Subcutaneous adipose tissue (tissue), 4 donors: Measurements from ENCODE around the gene HIGD1A. TPM values are rescaled to one million over a fixed set of nuclear protein-coding genes. Genes with fewer than 3 reads are reported as not detected.

ENCODE experiments used
- CTCF ChIP-seq: fragments of 450-650 bp; IDR thresholded peaks from one replicate; pipeline ENCODE4 v1.5.1; 2016; ENCODE audit warnings: low read depth, mild to moderate bottlenecking, control low read depth, antibody characterized with exemption, moderate library complexity
- total RNA-seq, 4 donors: library from RNA; depleted of rRNA; stranded (reverse); fragments of >200 nt; gene quantifications; one replicate each; pipeline ENCODE4 v1.1.0, GENCODE V29; 2016

Gene HIGD1A
- total RNA-seq, 4 donors from 2014 or later: 115 to 236 (median 161) TPM

- TF ChIP-seq CTCF: no peak
These were observed 730 bp downstream of the HIGD1A start for GRCh38 chr3:42803414-42804105.

GRCh38 chr3:42802876-42803413 lies 1.3 kb downstream of the HIGD1A start:
- no peak for TF ChIP-seq CTCF

GRCh38 chr3:42801784-42802183 lies 2.5 kb downstream of the HIGD1A start:
- TF ChIP-seq CTCF: no peak

GRCh38 chr3:42801048-42801620 lies 3.2 kb downstream of the HIGD1A start:
- no peak for TF ChIP-seq CTCF

DNA sequence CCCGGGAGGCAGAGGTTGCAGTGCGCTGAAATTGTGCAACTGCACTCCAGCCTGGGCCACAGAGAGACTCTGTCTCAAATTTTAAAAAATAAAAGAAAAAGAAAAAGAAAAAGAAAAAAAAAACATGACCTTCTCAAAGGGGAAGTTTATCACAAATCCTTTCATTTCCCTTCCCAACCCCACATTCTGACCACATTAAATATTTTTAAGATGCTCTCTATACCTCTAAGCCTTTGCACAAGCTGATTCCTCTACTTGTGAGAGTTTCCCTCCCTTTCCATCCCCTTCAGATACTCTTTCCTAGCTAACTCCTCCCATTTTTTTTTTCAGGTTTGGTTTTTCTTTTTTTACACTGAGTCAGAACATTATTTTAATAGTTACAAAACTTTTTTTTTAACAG lies 4.0 kb downstream of the HIGD1A start:
- TF ChIP-seq CTCF: no peak

GRCh38 chr3:42799376-42799775 lies 4.9 kb downstream of the HIGD1A start:
- no peak for TF ChIP-seq CTCF

GRCh38 chr3:42796332-42796885 lies 7.9 kb downstream of the HIGD1A start:
- no peak for TF ChIP-seq CTCF
